H9 (cell line): Measurements from ENCODE around the gene CHN2. TPM values are rescaled to one million over a fixed set of nuclear protein-coding genes. Genes with fewer than 3 reads are reported as not detected.

ENCODE experiments used
- DNase-seq: peaks from one replicate; pipeline ENCODE4 v3.0.0-alpha.2; 2017
- H2AFZ ChIP-seq: one replicate; pipeline ENCODE4 v1.6.1; 2013; ENCODE audit warnings: mild to moderate bottlenecking, low read length, control low read depth, moderate library complexity
- H2AK5ac ChIP-seq: 2 replicates; pipeline ENCODE4 v1.6.1; 2013; ENCODE audit warnings: low read length, control low read depth, mixed read lengths; ENCODE audit not compliant: insufficient read length
- H2BK120ac ChIP-seq: one replicate; pipeline ENCODE4 v1.6.1; 2013; ENCODE audit warnings: low read depth, mild to moderate bottlenecking, low read length, control low read depth, inconsistent platforms; ENCODE audit not compliant: poor library complexity, severe bottlenecking
- H2BK12ac ChIP-seq: 2 replicates; pipeline ENCODE4 v1.6.1; 2013; ENCODE audit warnings: low read length, control low read depth, mixed read lengths, low read depth; ENCODE audit not compliant: insufficient read length
- H2BK15ac ChIP-seq: 2 replicates; pipeline ENCODE4 v1.6.1; 2013; ENCODE audit warnings: low read depth, low read length, control low read depth
- H2BK20ac ChIP-seq: one replicate; pipeline ENCODE4 v1.6.1; 2013; ENCODE audit warnings: low read depth, mild to moderate bottlenecking, low read length, control low read depth, inconsistent platforms; ENCODE audit not compliant: poor library complexity, severe bottlenecking
- H2BK5ac ChIP-seq: 2 replicates; pipeline ENCODE4 v1.6.1; 2013; ENCODE audit warnings: low read length, control low read depth, mixed read lengths; ENCODE audit not compliant: insufficient read length
- H3K14ac ChIP-seq: 2 replicates; pipeline ENCODE4 v1.6.1; 2013; ENCODE audit warnings: low read length, control low read depth; ENCODE audit not compliant: insufficient read depth
- H3K18ac ChIP-seq: 2 replicates; pipeline ENCODE4 v1.6.1; 2013; ENCODE audit warnings: low read depth, mild to moderate bottlenecking, mixed read lengths, low read length, control low read depth; ENCODE audit not compliant: insufficient read length
- H3K23ac ChIP-seq: 2 replicates; pipeline ENCODE4 v1.6.1; 2013; ENCODE audit warnings: low read length, control low read depth, mixed read lengths, low read depth; ENCODE audit not compliant: insufficient read length
- H3K23me2 ChIP-seq: 2 replicates; pipeline ENCODE4 v1.6.1; 2013; ENCODE audit warnings: low read depth, mild to moderate bottlenecking, mixed read lengths, low read length, control low read depth; ENCODE audit not compliant: insufficient read length, poor library complexity, severe bottlenecking
- H3K27ac ChIP-seq: 2 replicates; pipeline ENCODE4 v1.5.1; 2013; ENCODE audit warnings: low read length, control low read depth, mixed read lengths, low read depth; ENCODE audit not compliant: insufficient read length
- H3K27me3 ChIP-seq: 2 replicates; pipeline ENCODE4 v1.6.1; 2013; ENCODE audit warnings: low read length, control low read depth, inconsistent platforms; ENCODE audit not compliant: insufficient read depth
- H3K4ac ChIP-seq: 2 replicates; pipeline ENCODE4 v1.6.1; 2013; ENCODE audit warnings: low read depth, mild to moderate bottlenecking, control low read depth, inconsistent platforms, low read length, moderate library complexity
- H3K4me1 ChIP-seq: 2 replicates; pipeline ENCODE4 v1.6.1; 2013; ENCODE audit warnings: low read length, control low read depth, inconsistent platforms; ENCODE audit not compliant: insufficient read depth
- H3K4me2 ChIP-seq: 2 replicates; pipeline ENCODE4 v1.6.1; 2013; ENCODE audit warnings: low read length, control low read depth, mixed read lengths; ENCODE audit not compliant: insufficient read length, insufficient read depth
- H3K56ac ChIP-seq: 2 replicates; pipeline ENCODE4 v1.6.1; 2013; ENCODE audit warnings: low read depth, mild to moderate bottlenecking, mixed read lengths, low read length, control low read depth; ENCODE audit not compliant: insufficient read length
- H3K79me1 ChIP-seq: 2 replicates; pipeline ENCODE4 v1.6.1; 2013; ENCODE audit warnings: low read depth, mild to moderate bottlenecking, moderate library complexity, low read length, control low read depth, inconsistent platforms; ENCODE audit not compliant: insufficient read depth, poor library complexity, severe bottlenecking
- H3K79me2 ChIP-seq: 2 replicates; pipeline ENCODE4 v1.6.1; 2013; ENCODE audit warnings: low read length, control low read depth, inconsistent platforms; ENCODE audit not compliant: insufficient read depth
- H3K9ac ChIP-seq: 2 replicates; pipeline ENCODE4 v1.6.1; 2013; ENCODE audit warnings: low read length, control low read depth, mixed read lengths; ENCODE audit not compliant: insufficient read length; ENCODE audit errors: extremely low read depth
- H3K9me3 ChIP-seq: one replicate; pipeline ENCODE4 v1.6.1; 2013; ENCODE audit warnings: low read depth, low read length, inconsistent platforms; ENCODE audit not compliant: control insufficient read depth
- H3T11ph ChIP-seq: one replicate; pipeline ENCODE4 v1.6.1; 2013; ENCODE audit warnings: mild to moderate bottlenecking, low read length, control low read depth, inconsistent platforms
- H4K20me1 ChIP-seq: one replicate; pipeline ENCODE4 v1.6.1; 2013; ENCODE audit not compliant: control insufficient read depth, insufficient read length, insufficient read depth
- H4K5ac ChIP-seq: 2 replicates; pipeline ENCODE4 v1.6.1; 2013; ENCODE audit warnings: low read depth, mild to moderate bottlenecking, mixed read lengths, low read length, control low read depth; ENCODE audit not compliant: insufficient read length
- H4K8ac ChIP-seq: replicated peaks from 2 replicates; pipeline ENCODE4 v1.6.1; 2013; ENCODE audit warnings: low read length, control low read depth, mixed read lengths, low read depth; ENCODE audit not compliant: insufficient read length
- H4K91ac ChIP-seq: 2 replicates; pipeline ENCODE4 v1.6.1; 2013; ENCODE audit warnings: low read depth, mild to moderate bottlenecking, moderate library complexity, mixed read lengths, low read length, control low read depth; ENCODE audit not compliant: insufficient read length
- H3K27ac Mint-ChIP-seq, 3 experiments: 2 replicates in 2 of 3; 3 replicates in 1 of 3; pipeline ENCODE4 v1.8.0; 2020 to 2021; ENCODE audit warnings: mixed read lengths in 3 of 3, mild to moderate bottlenecking in 1 of 3, moderate library complexity in 1 of 3
- H3K27me3 Mint-ChIP-seq: 2 replicates; pipeline ENCODE4 v1.8.0; 2021; ENCODE audit warnings: low read depth, mild to moderate bottlenecking, moderate library complexity, mixed read lengths
- H3K36me3 Mint-ChIP-seq, 3 experiments: 2 replicates in 2 of 3; 3 replicates in 1 of 3; pipeline ENCODE4 v1.8.0; 2020 to 2021; ENCODE audit warnings: low read depth in 3 of 3, mixed read lengths in 3 of 3; ENCODE audit not compliant: insufficient read depth in 1 of 3
- H3K4me1 Mint-ChIP-seq, 2 experiments: 2 replicates each; pipeline ENCODE4 v1.8.0; 2020; ENCODE audit warnings: mixed read lengths in 2 of 2
- H3K4me3 Mint-ChIP-seq, 2 experiments: 2 replicates in 1 of 2; 3 replicates in 1 of 2; pipeline ENCODE4 v1.8.0; 2020 to 2021; ENCODE audit warnings: mild to moderate bottlenecking in 2 of 2, mixed read lengths in 2 of 2, moderate library complexity in 1 of 2
- H3K9me3 Mint-ChIP-seq, 2 experiments: 2 replicates in 1 of 2; 3 replicates in 1 of 2; pipeline ENCODE4 v1.8.0; 2020; ENCODE audit warnings: mild to moderate bottlenecking in 2 of 2, mixed read lengths in 2 of 2, moderate library complexity in 1 of 2
- WGBS: extraction: QIAGEN DNeasy Blood & Tissue Kit; methylation state at CpG from one replicate; pipeline ENCODE4 v1.1.7; 2013; ENCODE audit warnings: missing lambda C conversion rate, low lambda C conversion rate, mixed read lengths; ENCODE audit not compliant: insufficient read length; ENCODE audit errors: extremely low coverage; 5-methylcytosine and 5-hydroxymethylcytosine counted together
- total RNA-seq: library from RNA; stranded (reverse); gene quantifications from 2 replicates; pipeline ENCODE4 v1.2.1, GENCODE V29; 2021
- TF ChIP-seq, protein P1 (sequence below): fragments of 200-600 bp; sonication (generic); conservative IDR thresholded peaks from 3 replicates; pipeline ENCODE4 v1.8.0; 2021; ENCODE audit warnings: antibody characterized with exemption, mild to moderate bottlenecking

CHN2 gene
- total RNA-seq, 1 experiment from 2014 or later = 3.3 TPM

DNA sequence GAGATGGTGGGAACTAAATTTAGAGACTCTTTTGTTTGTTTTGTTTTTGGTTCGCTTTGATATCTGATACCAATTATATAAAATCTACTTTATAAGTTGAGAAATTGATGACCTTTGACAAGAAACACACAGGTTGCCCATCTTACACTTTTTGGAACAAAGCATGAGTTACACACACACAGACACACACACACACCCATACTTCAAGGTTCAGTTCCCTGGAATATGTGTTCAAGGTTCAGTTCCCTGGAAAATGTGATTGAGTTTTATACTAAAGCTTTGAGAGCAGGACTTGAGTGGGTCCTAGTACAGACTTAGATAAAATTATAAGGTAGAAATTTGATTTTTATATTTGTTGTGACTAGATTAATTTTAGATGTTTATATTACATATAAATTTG is 234.8 kb downstream of the CHN2 start:
- Histone ChIP-seq H3T11ph (no peak overlapping the region), H3K23me2 (no peaks in the 10 kb centered on the region), H3K4ac (no peak overlapping the region), H2AK5ac (no peak overlapping the region), H3K27ac (no peak overlapping the region), H3K9me3 (no peaks in the 10 kb centered on the region), H3K56ac (no peak overlapping the region), H2BK15ac (no peak overlapping the region), H3K23ac (no peak overlapping the region), H3K4me2 (no peak overlapping the region), H2BK20ac (no peak overlapping the region), H4K8ac (no peak overlapping the region), H2BK5ac (no peak overlapping the region), H4K91ac (no peak overlapping the region), H3K9ac (no peak overlapping the region), H3K79me2 (no peaks in the 10 kb centered on the region), H3K79me1 (no peaks in the 10 kb centered on the region), H4K20me1 (no peaks in the 10 kb centered on the region), H2AFZ (no peak overlapping the region), H3K14ac (no peak overlapping the region), H2BK120ac (no peak overlapping the region), H2BK12ac (no peak overlapping the region), H3K27me3 (no peaks in the 10 kb centered on the region), H3K18ac (no peak overlapping the region), H3K4me1 (no peaks in the 10 kb centered on the region), H4K5ac (no peak overlapping the region)
- TF ChIP-seq, protein P1, sequence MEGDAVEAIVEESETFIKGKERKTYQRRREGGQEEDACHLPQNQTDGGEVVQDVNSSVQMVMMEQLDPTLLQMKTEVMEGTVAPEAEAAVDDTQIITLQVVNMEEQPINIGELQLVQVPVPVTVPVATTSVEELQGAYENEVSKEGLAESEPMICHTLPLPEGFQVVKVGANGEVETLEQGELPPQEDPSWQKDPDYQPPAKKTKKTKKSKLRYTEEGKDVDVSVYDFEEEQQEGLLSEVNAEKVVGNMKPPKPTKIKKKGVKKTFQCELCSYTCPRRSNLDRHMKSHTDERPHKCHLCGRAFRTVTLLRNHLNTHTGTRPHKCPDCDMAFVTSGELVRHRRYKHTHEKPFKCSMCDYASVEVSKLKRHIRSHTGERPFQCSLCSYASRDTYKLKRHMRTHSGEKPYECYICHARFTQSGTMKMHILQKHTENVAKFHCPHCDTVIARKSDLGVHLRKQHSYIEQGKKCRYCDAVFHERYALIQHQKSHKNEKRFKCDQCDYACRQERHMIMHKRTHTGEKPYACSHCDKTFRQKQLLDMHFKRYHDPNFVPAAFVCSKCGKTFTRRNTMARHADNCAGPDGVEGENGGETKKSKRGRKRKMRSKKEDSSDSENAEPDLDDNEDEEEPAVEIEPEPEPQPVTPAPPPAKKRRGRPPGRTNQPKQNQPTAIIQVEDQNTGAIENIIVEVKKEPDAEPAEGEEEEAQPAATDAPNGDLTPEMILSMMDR = no peak
- no peak overlapping the region for H3K4me3 Mint-ChIP-seq
- H3K36me3 Mint-ChIP-seq = no peaks in the 10 kb centered on the region
- no peak for DNase-seq
- WGBS = no CpG with 5 or more reads among the region's 1 CpG
- H3K4me1 Mint-ChIP-seq = peaks cover 8 to 10% of the 10 kb centered on the region in 2 experiments
- H3K27me3 Mint-ChIP-seq = no peaks in the 10 kb centered on the region; the same call in 1 of the 2 replicates
- no peaks in the 10 kb centered on the region for H3K9me3 Mint-ChIP-seq
- no peak overlapping the region for H3K27ac Mint-ChIP-seq
